GM23338 (cell line): ENCODE results near the gene MRFAP1. TPM values are rescaled to one million over a fixed set of nuclear protein-coding genes. Genes with fewer than 3 reads are reported as not detected.

Experiments used
- ATAC-seq: fragments of 200-7000 bp; cut with Tn5 transposase; 3 replicates; pipeline ENCODE4 v1.9.1; 2020
- DNase-seq: peaks from one replicate; pipeline ENCODE4 v3.0.0-alpha.2; 2015; ENCODE audit warnings: low spot score
- H2AFZ ChIP-seq: fragments of 200-600 bp; sonication (generic); 2 replicates; pipeline ENCODE4 v1.8.0; 2016; ENCODE audit warnings: antibody characterized with exemption, mild to moderate bottlenecking, moderate library complexity
- H3F3A ChIP-seq: fragments of 200-600 bp; sonication (generic); replicated peaks from 2 replicates; pipeline ENCODE4 v1.8.0; 2017; ENCODE audit warnings: antibody characterized with exemption, mixed run types, low read depth
- H3K27ac ChIP-seq: fragments of 200-600 bp; sonication (generic); 2 replicates; pipeline ENCODE4 v1.6.1; 2016; ENCODE audit warnings: low read depth
- H3K27me3 ChIP-seq: fragments of 200-600 bp; sonication (generic); 2 replicates; pipeline ENCODE4 v1.8.0; 2016; ENCODE audit warnings: mild to moderate bottlenecking, mixed run types, moderate library complexity; ENCODE audit not compliant: insufficient read depth
- H3K36me3 ChIP-seq: fragments of 200-600 bp; sonication (generic); 2 replicates; pipeline ENCODE4 v1.8.0; 2016; ENCODE audit warnings: mild to moderate bottlenecking; ENCODE audit not compliant: insufficient read depth
- H3K4me1 ChIP-seq: fragments of 200-600 bp; sonication (generic); 2 replicates; pipeline ENCODE4 v1.8.0; 2016; ENCODE audit warnings: mild to moderate bottlenecking, moderate library complexity; ENCODE audit not compliant: insufficient read depth
- H3K4me2 ChIP-seq: fragments of 200-600 bp; sonication (generic); 2 replicates; pipeline ENCODE4 v1.7.1; 2017; ENCODE audit warnings: mixed run types
- H3K4me3 ChIP-seq: fragments of 200-600 bp; sonication (generic); 2 replicates; pipeline ENCODE4 v1.6.1; 2016; ENCODE audit warnings: mixed run types
- H3K79me2 ChIP-seq: fragments of 200-600 bp; sonication (generic); replicated peaks from 2 replicates; pipeline ENCODE4 v1.8.0; 2017; ENCODE audit warnings: mild to moderate bottlenecking; ENCODE audit not compliant: insufficient read depth
- H3K9me2 ChIP-seq: fragments of 200-600 bp; sonication (generic); 2 replicates; pipeline ENCODE4 v1.8.0; 2017; ENCODE audit not compliant: insufficient read depth
- H4K20me1 ChIP-seq: fragments of 200-600 bp; sonication (generic); replicated peaks from 2 replicates; pipeline ENCODE4 v1.8.0; 2017; ENCODE audit warnings: mild to moderate bottlenecking; ENCODE audit not compliant: insufficient read depth
- H3K27ac Mint-ChIP-seq: 2 replicates; pipeline ENCODE4 v1.8.0; 2020; ENCODE audit warnings: inconsistent platforms, mild to moderate bottlenecking, moderate library complexity, mixed read lengths
- H3K27me3 Mint-ChIP-seq: 3 replicates; pipeline ENCODE4 v1.8.0; 2022; ENCODE audit warnings: low read depth, mild to moderate bottlenecking, moderate library complexity, mixed read lengths, inconsistent platforms; ENCODE audit not compliant: insufficient read depth, poor library complexity
- H3K36me3 Mint-ChIP-seq: 3 replicates; pipeline ENCODE4 v1.8.0; 2021; ENCODE audit warnings: low read depth, mild to moderate bottlenecking, inconsistent platforms, moderate library complexity, mixed read lengths
- H3K4me1 Mint-ChIP-seq: 3 replicates; pipeline ENCODE4 v1.8.0; 2020; ENCODE audit warnings: mild to moderate bottlenecking, inconsistent platforms, mixed read lengths
- H3K4me3 Mint-ChIP-seq: 3 replicates; pipeline ENCODE4 v1.8.0; 2021; ENCODE audit warnings: moderate library complexity, mild to moderate bottlenecking, inconsistent platforms, mixed read lengths
- H3K9me3 Mint-ChIP-seq: 3 replicates; pipeline ENCODE4 v1.8.0; 2020; ENCODE audit warnings: moderate library complexity, mild to moderate bottlenecking, inconsistent platforms, mixed read lengths
- CREB1 ChIP-seq: fragments of 250-450 bp; sonication (Bioruptor Pico); IDR thresholded peaks from 2 replicates; pipeline ENCODE4 v1.5.0; 2020; ENCODE audit warnings: low read depth, mild to moderate bottlenecking, moderate library complexity
- EZH2 ChIP-seq: fragments of 200-600 bp; sonication (generic); IDR thresholded peaks from one replicate; pipeline ENCODE4 v1.8.0; 2017; ENCODE audit warnings: antibody characterized with exemption, mild to moderate bottlenecking, low read depth; ENCODE audit not compliant: unreplicated experiment
- EZH2phosphoT487 ChIP-seq: fragments of 200-600 bp; sonication (generic); IDR thresholded peaks from one replicate; pipeline ENCODE4 v1.8.1; 2018; ENCODE audit warnings: antibody characterized with exemption; ENCODE audit not compliant: unreplicated experiment
- JUNB ChIP-seq: IDR thresholded peaks from one replicate; pipeline ENCODE4 v1.6.1; 2016; ENCODE audit warnings: antibody characterized with exemption; ENCODE audit not compliant: unreplicated experiment
- NANOG ChIP-seq: IDR thresholded peaks from 2 replicates; pipeline ENCODE4 v1.6.1; 2016; ENCODE audit warnings: antibody characterized with exemption, borderline replicate concordance
- POLR2AphosphoS5 ChIP-seq: IDR thresholded peaks from 2 replicates; pipeline ENCODE4 v1.6.1; 2016; ENCODE audit warnings: antibody characterized with exemption, low read depth
- ZNF114 ChIP-seq: fragments of 250-450 bp; sonication (Bioruptor Pico); IDR thresholded peaks from 2 replicates; pipeline ENCODE4 v1.5.0; 2020; ENCODE audit warnings: mild to moderate bottlenecking, moderate library complexity
- polyA plus RNA-seq: library from polyadenylated mRNA; unstranded; fragments of >200 nt; fragmentation: Nextera tagmentation; extraction: Ambion mirVana; gene quantifications from 2 replicates; pipeline ENCODE4 v1.2.1, GENCODE V29; 2016
- total RNA-seq: library from RNA; depleted of rRNA; stranded (reverse); fragments of >200 nt; shearing (Covaris generic); gene quantifications from 2 replicates; pipeline ENCODE4 v1.2.3, GENCODE V29; 2014
- TF ChIP-seq, protein P1 (sequence below): IDR thresholded peaks from one replicate; pipeline ENCODE4 v1.6.1; 2018; ENCODE audit warnings: antibody characterized with exemption; ENCODE audit not compliant: unreplicated experiment
- TF ChIP-seq, protein P2 (sequence below): IDR thresholded peaks from 2 replicates; pipeline ENCODE4 v1.6.1; 2016; ENCODE audit warnings: antibody characterized with exemption
- TF ChIP-seq, protein P3 (sequence below), 2 experiments: fragments of 200-600 bp in 1 of 2; sonication (generic) in 1 of 2; conservative IDR thresholded peaks; 2 replicates each; pipeline versions ENCODE4 v1.5.1 to v1.6.1; 2016 to 2017; ENCODE audit warnings: antibody characterized with exemption in 2 of 2, low read depth in 2 of 2, mild to moderate bottlenecking in 2 of 2, moderate library complexity in 1 of 2

Gene MRFAP1
- total and polyA plus RNA-seq, 2 experiments from 2014 or later: 154 to 288 TPM

DNA sequence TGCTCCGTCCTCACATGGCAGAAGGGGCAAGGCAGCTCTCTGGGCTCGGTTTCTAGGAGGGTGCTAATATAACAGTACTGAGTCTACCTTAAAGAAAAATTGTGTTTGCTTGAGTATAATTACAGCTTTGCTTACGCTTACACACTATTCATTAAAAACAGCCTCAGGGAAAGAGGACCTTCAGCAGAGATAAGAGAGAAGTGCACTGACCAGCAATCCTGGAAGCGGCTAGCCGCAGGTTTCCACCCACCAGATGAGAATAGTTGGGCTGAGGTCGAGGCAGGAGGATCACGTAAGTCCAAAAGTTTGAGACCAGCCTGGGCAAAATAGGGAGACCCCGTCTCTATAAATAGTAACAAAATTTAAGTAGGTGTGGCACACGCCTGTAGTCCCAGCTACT, 15.2 kb upstream of the MRFAP1 start:
- H3K9me3 Mint-ChIP-seq: no peaks in the 10 kb centered on the region
- Histone ChIP-seq H3K4me2 (no peak overlapping the region), H3K27ac (no peak overlapping the region), H3K4me3 (no peak overlapping the region), H2AFZ (no peak overlapping the region), H3K4me1 (no peaks in the 10 kb centered on the region), H4K20me1 (no peaks in the 10 kb centered on the region), H3K9me2 (no peaks in the 10 kb centered on the region), H3K36me3 (no peaks in the 10 kb centered on the region), H3K79me2 (no peaks in the 10 kb centered on the region), H3K27me3 (no peaks in the 10 kb centered on the region), H3F3A (no peaks in the 10 kb centered on the region)
- TF ChIP-seq, protein P1, sequence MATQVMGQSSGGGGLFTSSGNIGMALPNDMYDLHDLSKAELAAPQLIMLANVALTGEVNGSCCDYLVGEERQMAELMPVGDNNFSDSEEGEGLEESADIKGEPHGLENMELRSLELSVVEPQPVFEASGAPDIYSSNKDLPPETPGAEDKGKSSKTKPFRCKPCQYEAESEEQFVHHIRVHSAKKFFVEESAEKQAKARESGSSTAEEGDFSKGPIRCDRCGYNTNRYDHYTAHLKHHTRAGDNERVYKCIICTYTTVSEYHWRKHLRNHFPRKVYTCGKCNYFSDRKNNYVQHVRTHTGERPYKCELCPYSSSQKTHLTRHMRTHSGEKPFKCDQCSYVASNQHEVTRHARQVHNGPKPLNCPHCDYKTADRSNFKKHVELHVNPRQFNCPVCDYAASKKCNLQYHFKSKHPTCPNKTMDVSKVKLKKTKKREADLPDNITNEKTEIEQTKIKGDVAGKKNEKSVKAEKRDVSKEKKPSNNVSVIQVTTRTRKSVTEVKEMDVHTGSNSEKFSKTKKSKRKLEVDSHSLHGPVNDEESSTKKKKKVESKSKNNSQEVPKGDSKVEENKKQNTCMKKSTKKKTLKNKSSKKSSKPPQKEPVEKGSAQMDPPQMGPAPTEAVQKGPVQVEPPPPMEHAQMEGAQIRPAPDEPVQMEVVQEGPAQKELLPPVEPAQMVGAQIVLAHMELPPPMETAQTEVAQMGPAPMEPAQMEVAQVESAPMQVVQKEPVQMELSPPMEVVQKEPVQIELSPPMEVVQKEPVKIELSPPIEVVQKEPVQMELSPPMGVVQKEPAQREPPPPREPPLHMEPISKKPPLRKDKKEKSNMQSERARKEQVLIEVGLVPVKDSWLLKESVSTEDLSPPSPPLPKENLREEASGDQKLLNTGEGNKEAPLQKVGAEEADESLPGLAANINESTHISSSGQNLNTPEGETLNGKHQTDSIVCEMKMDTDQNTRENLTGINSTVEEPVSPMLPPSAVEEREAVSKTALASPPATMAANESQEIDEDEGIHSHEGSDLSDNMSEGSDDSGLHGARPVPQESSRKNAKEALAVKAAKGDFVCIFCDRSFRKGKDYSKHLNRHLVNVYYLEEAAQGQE: no peak
- H3K36me3 Mint-ChIP-seq: no peaks in the 10 kb centered on the region
- H3K27ac Mint-ChIP-seq: no peak overlapping the region
- ATAC-seq (no peak), DNase-seq (no peak)
- H3K27me3 Mint-ChIP-seq: peaks cover 14% of the 10 kb centered on the region
- H3K4me1 Mint-ChIP-seq: peaks cover 4% of the 10 kb centered on the region; the same call in 2 of the 3 replicates
- no peak overlapping the region for H3K4me3 Mint-ChIP-seq

DNA sequence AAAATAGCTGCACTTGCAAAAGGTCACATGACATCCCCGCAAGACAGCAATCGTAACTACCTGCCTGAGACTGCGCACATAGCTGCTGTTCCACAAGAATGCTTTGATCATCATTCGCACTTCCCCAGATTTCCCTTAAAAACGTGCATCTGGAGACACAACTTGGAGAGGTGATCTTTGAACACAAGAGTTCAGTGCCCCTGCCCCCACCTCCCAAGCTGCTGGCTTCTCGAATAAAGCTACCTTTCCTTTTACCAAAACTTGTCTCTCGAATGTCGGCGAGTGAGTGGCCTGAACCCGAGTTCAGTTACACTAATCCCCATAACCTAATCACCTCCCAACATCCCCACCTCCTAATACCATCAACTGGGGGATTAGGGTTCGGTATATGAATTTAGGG, 14.4 kb upstream of the MRFAP1 start:
- Histone ChIP-seq H2AFZ (0 out of 2 replicates have a peak overlapping the region, but pooled peaks have one; percentile 28), H3K79me2 (no peaks in the 10 kb centered on the region), H3K36me3 (no peaks in the 10 kb centered on the region), H4K20me1 (no peaks in the 10 kb centered on the region), H3K4me2 (no peak overlapping the region), H3F3A (no peaks in the 10 kb centered on the region), H3K9me2 (no peaks in the 10 kb centered on the region), H3K27ac (no peak overlapping the region), H3K27me3 (no peaks in the 10 kb centered on the region), H3K4me3 (no peak overlapping the region), H3K4me1 (no peaks in the 10 kb centered on the region)
- peaks cover 4% of the 10 kb centered on the region; the same call in 2 of the 3 replicates for H3K4me1 Mint-ChIP-seq
- ATAC-seq (no peak), DNase-seq (no peak)
- no peaks in the 10 kb centered on the region for H3K36me3 Mint-ChIP-seq
- no peak overlapping the region; the same call in 2 of the 3 replicates for H3K4me3 Mint-ChIP-seq
- H3K27me3 Mint-ChIP-seq: peaks cover 9% of the 10 kb centered on the region
- TF ChIP-seq POLR2AphosphoS5 (no peak), JUNB (no peak)
- no peaks in the 10 kb centered on the region for H3K9me3 Mint-ChIP-seq
- H3K27ac Mint-ChIP-seq: no peak overlapping the region

DNA sequence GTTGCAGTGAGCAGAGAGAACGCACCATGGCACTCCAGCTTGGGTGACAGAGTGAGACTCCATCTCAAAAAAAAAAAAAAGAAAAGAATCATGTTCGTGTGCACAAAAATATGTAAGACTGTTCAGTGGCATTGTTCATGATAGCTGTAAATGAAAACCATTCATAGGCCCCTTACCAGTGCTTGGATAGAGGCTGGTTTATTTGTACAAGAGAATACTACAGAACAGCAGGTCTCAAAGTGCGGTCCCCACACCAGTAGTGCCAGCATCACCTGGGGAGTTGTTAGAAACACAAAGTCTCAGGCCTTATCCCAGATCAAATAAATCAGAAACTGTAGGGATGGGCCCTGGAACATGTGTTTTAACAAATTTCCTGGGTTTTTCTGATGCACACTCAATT, 12.7 kb upstream of the MRFAP1 start:
- Mint-ChIP-seq H3K4me1 (peaks cover 6% of the 10 kb centered on the region; the same call in 2 of the 3 replicates), H3K9me3 (no peaks in the 10 kb centered on the region), H3K27me3 (peaks cover 3% of the 10 kb centered on the region), H3K27ac (no peak overlapping the region), H3K4me3 (no peak overlapping the region), H3K36me3 (no peaks in the 10 kb centered on the region)
- ATAC-seq (no peak), DNase-seq (no peak)
- H3K4me2 ChIP-seq: no peak overlapping the region
- no peaks in the 10 kb centered on the region for H3K27me3 ChIP-seq
- H3K9me2 ChIP-seq: no peaks in the 10 kb centered on the region
- H4K20me1 ChIP-seq: no peaks in the 10 kb centered on the region
- no peaks in the 10 kb centered on the region for H3K36me3 ChIP-seq
- no peaks in the 10 kb centered on the region for H3F3A ChIP-seq
- no peak overlapping the region for H2AFZ ChIP-seq
- no peaks in the 10 kb centered on the region for H3K4me1 ChIP-seq
- H3K27ac ChIP-seq: no peak overlapping the region
- H3K79me2 ChIP-seq: no peaks in the 10 kb centered on the region
- H3K4me3 ChIP-seq: no peak overlapping the region
- TF ChIP-seq CREB1 (CRISPR knock-in tag): no peak
- TF ChIP-seq, protein P2, sequence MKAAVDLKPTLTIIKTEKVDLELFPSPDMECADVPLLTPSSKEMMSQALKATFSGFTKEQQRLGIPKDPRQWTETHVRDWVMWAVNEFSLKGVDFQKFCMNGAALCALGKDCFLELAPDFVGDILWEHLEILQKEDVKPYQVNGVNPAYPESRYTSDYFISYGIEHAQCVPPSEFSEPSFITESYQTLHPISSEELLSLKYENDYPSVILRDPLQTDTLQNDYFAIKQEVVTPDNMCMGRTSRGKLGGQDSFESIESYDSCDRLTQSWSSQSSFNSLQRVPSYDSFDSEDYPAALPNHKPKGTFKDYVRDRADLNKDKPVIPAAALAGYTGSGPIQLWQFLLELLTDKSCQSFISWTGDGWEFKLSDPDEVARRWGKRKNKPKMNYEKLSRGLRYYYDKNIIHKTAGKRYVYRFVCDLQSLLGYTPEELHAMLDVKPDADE: no peak
- TF ChIP-seq JUNB: no peak
- no peak for TF ChIP-seq ZNF114 (CRISPR knock-in tag)
- TF ChIP-seq, protein P1: no peak
- TF ChIP-seq, protein P3, sequence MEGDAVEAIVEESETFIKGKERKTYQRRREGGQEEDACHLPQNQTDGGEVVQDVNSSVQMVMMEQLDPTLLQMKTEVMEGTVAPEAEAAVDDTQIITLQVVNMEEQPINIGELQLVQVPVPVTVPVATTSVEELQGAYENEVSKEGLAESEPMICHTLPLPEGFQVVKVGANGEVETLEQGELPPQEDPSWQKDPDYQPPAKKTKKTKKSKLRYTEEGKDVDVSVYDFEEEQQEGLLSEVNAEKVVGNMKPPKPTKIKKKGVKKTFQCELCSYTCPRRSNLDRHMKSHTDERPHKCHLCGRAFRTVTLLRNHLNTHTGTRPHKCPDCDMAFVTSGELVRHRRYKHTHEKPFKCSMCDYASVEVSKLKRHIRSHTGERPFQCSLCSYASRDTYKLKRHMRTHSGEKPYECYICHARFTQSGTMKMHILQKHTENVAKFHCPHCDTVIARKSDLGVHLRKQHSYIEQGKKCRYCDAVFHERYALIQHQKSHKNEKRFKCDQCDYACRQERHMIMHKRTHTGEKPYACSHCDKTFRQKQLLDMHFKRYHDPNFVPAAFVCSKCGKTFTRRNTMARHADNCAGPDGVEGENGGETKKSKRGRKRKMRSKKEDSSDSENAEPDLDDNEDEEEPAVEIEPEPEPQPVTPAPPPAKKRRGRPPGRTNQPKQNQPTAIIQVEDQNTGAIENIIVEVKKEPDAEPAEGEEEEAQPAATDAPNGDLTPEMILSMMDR (conservative IDR thresholded peaks at IDR 0.05; ENCODE audit: low read depth in 2 of 2): no peak
- no peak for TF ChIP-seq NANOG
- no peak for TF ChIP-seq EZH2phosphoT487
- TF ChIP-seq EZH2: no peak
